Natural killer cell (primary cell): ENCODE results near the gene DPYSL3. TPM values are rescaled to one million over a fixed set of nuclear protein-coding genes. Genes with fewer than 3 reads are reported as not detected.

Experiments
- ATAC-seq, 3 donors: fragments of 150-1000 bp in 2 of 3; fragments of 200-7000 bp in 1 of 3; cut with Tn5 transposase; 1 replicate in 1 of 3; 2 replicates in 2 of 3; pipeline ENCODE4 v1.10.0; 2021; ENCODE audit warnings: mild to moderate bottlenecking in 2 of 3, moderate library complexity in 2 of 3
- DNase-seq, 2 donors: peaks; one replicate each; pipeline versions ENCODE4 v3.0.0 to v3.0.0-alpha.2; 2013 to 2021; ENCODE audit warnings: mixed read lengths in 1 of 2
- H3K27ac ChIP-seq: one replicate; pipeline ENCODE4 v1.5.1; 2013; ENCODE audit warnings: mild to moderate bottlenecking, low read length
- H3K27me3 ChIP-seq: one replicate; pipeline ENCODE4 v1.6.1; 2013; ENCODE audit warnings: low read length; ENCODE audit not compliant: control insufficient read depth, insufficient read depth
- H3K36me3 ChIP-seq: one replicate; pipeline ENCODE4 v1.6.1; 2013; ENCODE audit warnings: low read length; ENCODE audit not compliant: control insufficient read depth, insufficient read depth
- H3K4me1 ChIP-seq: one replicate; pipeline ENCODE4 v1.6.1; 2013; ENCODE audit warnings: low read length; ENCODE audit not compliant: control insufficient read depth, insufficient read depth
- H3K4me3 ChIP-seq: one replicate; pipeline ENCODE4 v1.5.1; 2013; ENCODE audit warnings: low read length
- H3K9me3 ChIP-seq: one replicate; pipeline ENCODE4 v1.6.1; 2013; ENCODE audit warnings: low read length; ENCODE audit not compliant: control insufficient read depth, insufficient read depth
- H3K27ac Mint-ChIP-seq, 2 donors: one replicate each; pipeline ENCODE4 v1.8.0; 2022; ENCODE audit warnings: mild to moderate bottlenecking in 2 of 2, mixed read lengths in 2 of 2, moderate library complexity in 1 of 2
- H3K27me3 Mint-ChIP-seq, 2 donors: one replicate each; pipeline ENCODE4 v1.8.0; 2022; ENCODE audit warnings: low read depth in 2 of 2, mixed read lengths in 2 of 2
- H3K36me3 Mint-ChIP-seq: one replicate; pipeline ENCODE4 v1.8.0; 2022; ENCODE audit warnings: mixed read lengths
- H3K4me1 Mint-ChIP-seq, 2 donors: one replicate each; pipeline ENCODE4 v1.8.0; 2022; ENCODE audit warnings: mixed read lengths in 2 of 2
- H3K4me3 Mint-ChIP-seq: one replicate; pipeline ENCODE4 v1.8.0; 2022; ENCODE audit warnings: mild to moderate bottlenecking, moderate library complexity, mixed read lengths
- H3K9me3 Mint-ChIP-seq, 2 donors: one replicate each; pipeline ENCODE4 v1.8.0; 2022; ENCODE audit warnings: mixed read lengths in 2 of 2
- CTCF ChIP-seq: fragments of 200-600 bp; IDR thresholded peaks from one replicate; pipeline ENCODE4 v1.8.0; 2022; ENCODE audit warnings: antibody characterized with exemption
- WGBS: methylation state at CpG from one replicate; pipeline ENCODE4 v1.1.7; 2013; ENCODE audit warnings: missing lambda C conversion rate; ENCODE audit not compliant: insufficient coverage; 5-methylcytosine and 5-hydroxymethylcytosine counted together
- intact Hi-C: fragments of 100-400 bp; cut with micrococcal nuclease; formaldehyde crosslinking; loops from one replicate; pipeline ENCODE4 v1.14.2; 2022
- total RNA-seq, 4 donors: library from RNA; stranded (reverse); fragments of 120-200 nt in 1 of 4; gene quantifications; one replicate each; pipeline versions ENCODE4 v1.2.3 to v1.2.4, GENCODE V29; 2013 to 2022

DPYSL3 gene
- total RNA-seq, 3 donors from 2014 or later (not counting 1 experiment from before 2014, with no cell fraction given) = not detected

- H3K4me3 Mint-ChIP-seq = no peak overlapping the region
- no peaks in the 10 kb centered on the region for H3K4me1 ChIP-seq
- intact Hi-C loops = no loop called here
- H3K36me3 Mint-ChIP-seq = no peaks in the 10 kb centered on the region
- H3K9me3 ChIP-seq = no peaks in the 10 kb centered on the region
- H3K27ac Mint-ChIP-seq = no peak overlapping the region
- H3K9me3 Mint-ChIP-seq = peaks cover 0 to 2% of the 10 kb centered on the region in 2 donors
- H3K27me3 ChIP-seq = no peaks in the 10 kb centered on the region
- ATAC-seq (no peak), DNase-seq (no peak)
- H3K27me3 Mint-ChIP-seq = peaks cover 15 to 37% of the 10 kb centered on the region in 2 donors
- no peak overlapping the region for H3K4me3 ChIP-seq
- no peak for TF ChIP-seq CTCF
- no peak overlapping the region for H3K27ac ChIP-seq
- H3K4me1 Mint-ChIP-seq = no peaks in the 10 kb centered on the region
- H3K36me3 ChIP-seq = no peaks in the 10 kb centered on the region
- WGBS = 71% methylated on average over 6 of the region's 7 CpGs
Measured at GRCh38 chr5:147482706-147483180, 27.1 kb downstream of the DPYSL3 start.

- Histone ChIP-seq H3K4me1 (no peaks in the 10 kb centered on the region), H3K27ac (no peak overlapping the region), H3K27me3 (no peaks in the 10 kb centered on the region), H3K9me3 (no peaks in the 10 kb centered on the region), H3K4me3 (no peak overlapping the region), H3K36me3 (no peaks in the 10 kb centered on the region)
- Mint-ChIP-seq H3K9me3 (peaks cover 0 to 2% of the 10 kb centered on the region in 2 donors), H3K27ac (no peak overlapping the region), H3K27me3 (peaks cover 16 to 34% of the 10 kb centered on the region in 2 donors), H3K36me3 (no peaks in the 10 kb centered on the region), H3K4me3 (no peak overlapping the region), H3K4me1 (no peaks in the 10 kb centered on the region)
- no peak for TF ChIP-seq CTCF
- intact Hi-C loops = no loop called here
- ATAC-seq (no peak), DNase-seq (no peak)
- WGBS = 63% methylated on average over 3 of the region's 3 CpGs
Measured at GRCh38 chr5:147481874-147482705, 27.8 kb downstream of the DPYSL3 start.

GRCh38 chr5:147481376-147481775, 28.5 kb downstream of the DPYSL3 start:
- no peaks in the 10 kb centered on the region for H3K9me3 ChIP-seq
- H3K4me3 ChIP-seq = no peak overlapping the region
- Mint-ChIP-seq H3K27me3 (peaks cover 15 to 31% of the 10 kb centered on the region in 2 donors), H3K4me1 (no peaks in the 10 kb centered on the region), H3K4me3 (no peak overlapping the region), H3K27ac (no peak overlapping the region), H3K36me3 (no peaks in the 10 kb centered on the region), H3K9me3 (peaks cover 0 to 2% of the 10 kb centered on the region in 2 donors)
- H3K27ac ChIP-seq = no peak overlapping the region
- no peak for TF ChIP-seq CTCF
- ATAC-seq (no peak), DNase-seq (no peak)
- H3K36me3 ChIP-seq = no peaks in the 10 kb centered on the region
- intact Hi-C loops = no loop called here
- H3K27me3 ChIP-seq = no peaks in the 10 kb centered on the region
- 63% methylated on average over 1 of the region's 1 CpG for WGBS
- no peaks in the 10 kb centered on the region for H3K4me1 ChIP-seq
